Uterus (tissue), 4 donors: Measurements from ENCODE around the gene SLC44A2. TPM values are rescaled to one million over a fixed set of nuclear protein-coding genes. Genes with fewer than 3 reads are reported as not detected.
A peak's percentile ranks its signal among the peaks of the same experiment; 100 is the strongest.

Experiments used
- DNase-seq, 2 donors: peaks; one replicate each; pipeline ENCODE4 v3.0.0-alpha.2; 2019 to 2020
- H3K27ac ChIP-seq, 2 donors: fragments of 200-600 bp; sonication (generic); 1 replicate in 1 of 2; 2 replicates in 1 of 2; pipeline ENCODE4 v1.5.1; 2016 to 2018
- H3K27me3 ChIP-seq, 2 donors: fragments of 200-600 bp; sonication (generic); one replicate each; pipeline ENCODE4 v1.5.1; 2018 to 2019; ENCODE audit warnings: control low read depth in 1 of 2
- H3K36me3 ChIP-seq, 2 donors: fragments of 200-600 bp; sonication (generic); one replicate each; pipeline ENCODE4 v1.5.1; 2019; ENCODE audit warnings: control low read depth in 1 of 2
- H3K4me1 ChIP-seq, 2 donors: fragments of 200-600 bp; sonication (generic); one replicate each; pipeline ENCODE4 v1.5.1; 2018 to 2019; ENCODE audit warnings: control low read depth in 1 of 2
- H3K4me3 ChIP-seq, 2 donors: fragments of 200-600 bp; sonication (generic); 1 replicate in 1 of 2; 2 replicates in 1 of 2; pipeline ENCODE4 v1.5.1; 2018 to 2019; ENCODE audit warnings: mild to moderate bottlenecking in 1 of 2
- H3K9me3 ChIP-seq, 2 donors: fragments of 200-600 bp; sonication (generic); one replicate each; pipeline ENCODE4 v1.5.1; 2019; ENCODE audit warnings: control low read depth in 1 of 2
- CTCF ChIP-seq, 4 experiments: fragments of 200-600 bp in 2 of 4; fragments of 450-650 bp in 2 of 4; sonication (generic) in 2 of 4; IDR thresholded peaks; one replicate each; pipeline ENCODE4 v1.5.1; 2016 to 2019; ENCODE audit warnings: antibody characterized with exemption in 4 of 4, mild to moderate bottlenecking in 2 of 4, moderate library complexity in 1 of 4
- POLR2A ChIP-seq, 2 donors: fragments of 450-650 bp; IDR thresholded peaks; one replicate each; pipeline ENCODE4 v1.6.1; 2016; ENCODE audit warnings: antibody characterized with exemption in 2 of 2, mild to moderate bottlenecking in 1 of 2, moderate library complexity in 1 of 2
- intact Hi-C: fragments of 100-400 bp; cut with DNase I; formaldehyde crosslinking; loops from one replicate; pipeline ENCODE4 v1.15.1; 2023; ENCODE audit warnings: low total_unique reads
- total RNA-seq, 4 donors: library from RNA; depleted of rRNA in 3 of 4; stranded (reverse); fragments of >200 nt in 3 of 4; gene quantifications; one replicate each; pipeline versions ENCODE4 v1.1.0 to v1.2.4, GENCODE V29; 2014 to 2023
- donor health status: DM: yes; HTN: yes; CAD: no.

The SLC44A2 gene
- total RNA-seq, 4 donors from 2014 or later, result 38.5 to 107 (median 65.8) TPM

DNA sequence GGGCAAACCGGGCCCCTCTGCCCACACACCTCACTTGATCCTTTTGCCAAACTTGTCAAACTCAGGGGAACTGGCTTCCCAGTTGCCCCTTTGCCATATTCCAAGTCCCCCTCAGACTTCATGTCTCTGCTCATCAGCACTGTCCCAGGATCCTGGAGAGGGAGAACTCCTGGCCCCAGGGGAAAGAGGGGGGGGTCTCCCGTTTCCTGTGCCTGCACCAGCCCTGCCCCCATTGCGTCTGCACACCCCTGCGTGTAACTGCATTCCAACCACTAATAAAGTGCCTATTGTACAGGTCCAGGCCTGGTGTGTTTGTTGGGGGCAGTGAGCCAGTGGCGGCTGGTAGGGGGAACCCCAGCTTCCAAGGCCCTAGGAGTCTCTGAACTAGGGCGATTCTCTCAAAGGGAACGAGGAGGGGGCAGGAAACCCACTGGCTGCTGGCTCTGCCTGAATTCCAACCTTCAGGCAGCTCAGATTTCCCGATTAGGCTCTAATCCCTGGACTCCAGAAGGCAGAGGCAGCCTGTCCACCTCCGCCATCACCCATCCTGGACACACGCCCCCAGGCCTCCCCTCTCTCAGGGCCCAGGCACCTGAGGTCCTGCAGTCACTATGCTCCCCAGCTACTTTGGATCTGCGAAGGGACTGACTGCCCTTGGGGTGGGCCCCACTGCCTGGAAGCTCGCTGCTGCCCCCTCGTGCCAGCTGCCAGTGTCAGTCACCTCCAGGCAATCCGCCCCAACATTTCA is 19.1 kb downstream of the SLC44A2 start:
- Histone ChIP-seq H3K27ac (peak overlapping the region; percentile 53 to 55), H3K4me1 (peaks cover 0 to 5% of the 10 kb centered on the region in 2 donors), H3K27me3 (no peaks in the 10 kb centered on the region), H3K9me3 (no peaks in the 10 kb centered on the region), H3K36me3 (no peaks in the 10 kb centered on the region), H3K4me3 (no peak overlapping the region)
- peak; percentile 82 to 86 for DNase-seq
- intact Hi-C loops, result loop anchor here (5.0 kb wide), 1 partner anchor 62 kb away; no protein-coding TSS in a partner anchor
- TF ChIP-seq CTCF (IDR thresholded peaks at IDR 0.05) (peak; percentile 86 to 96 (median 91)), POLR2A (IDR thresholded peaks at IDR 0.05) (no peak)

DNA sequence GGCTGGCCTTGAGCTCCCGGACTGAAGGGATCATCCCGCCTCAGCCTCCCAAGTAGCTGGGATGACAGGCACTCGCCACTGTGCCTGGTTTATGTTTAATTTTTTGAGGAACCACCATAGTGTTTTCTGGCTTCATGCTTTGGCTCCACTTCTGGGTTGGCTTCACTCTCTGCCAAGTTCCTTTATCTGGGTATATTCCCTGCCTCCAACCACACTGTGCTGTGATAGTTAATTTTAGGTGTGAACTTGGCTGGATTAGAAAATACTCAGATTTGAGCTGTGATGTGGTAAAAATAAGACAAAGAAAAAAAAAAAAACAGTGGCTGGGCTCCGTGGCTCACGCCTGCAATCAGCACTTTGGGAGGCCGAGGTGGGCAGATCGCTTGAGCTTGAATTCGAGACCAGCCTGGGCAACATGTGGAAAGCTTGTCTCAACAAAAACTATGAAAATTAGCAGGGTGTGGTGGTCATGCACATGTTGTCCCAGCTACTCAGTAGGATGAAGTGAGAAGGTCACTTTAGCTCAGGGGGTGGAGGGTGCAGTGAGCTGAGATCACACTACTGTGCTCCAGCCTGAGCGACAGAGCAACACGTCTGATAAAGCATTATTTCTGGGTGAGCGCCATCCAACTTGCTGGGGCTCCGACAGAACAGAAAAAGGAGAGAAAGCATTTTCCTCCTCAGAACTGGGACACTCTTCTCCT is 21.3 kb downstream of the SLC44A2 start:
- no peaks in the 10 kb centered on the region for H3K9me3 ChIP-seq
- no peak for DNase-seq
- H3K27ac ChIP-seq, result no peak overlapping the region
- no peaks in the 10 kb centered on the region for H3K27me3 ChIP-seq
- intact Hi-C loops, result no loop called here
- H3K4me3 ChIP-seq, result no peak overlapping the region
- no peaks in the 10 kb centered on the region for H3K36me3 ChIP-seq
- peaks cover 0 to 5% of the 10 kb centered on the region in 2 donors for H3K4me1 ChIP-seq
- TF ChIP-seq CTCF (IDR thresholded peaks at IDR 0.05) (no peak), POLR2A (IDR thresholded peaks at IDR 0.05) (no peak)

DNA sequence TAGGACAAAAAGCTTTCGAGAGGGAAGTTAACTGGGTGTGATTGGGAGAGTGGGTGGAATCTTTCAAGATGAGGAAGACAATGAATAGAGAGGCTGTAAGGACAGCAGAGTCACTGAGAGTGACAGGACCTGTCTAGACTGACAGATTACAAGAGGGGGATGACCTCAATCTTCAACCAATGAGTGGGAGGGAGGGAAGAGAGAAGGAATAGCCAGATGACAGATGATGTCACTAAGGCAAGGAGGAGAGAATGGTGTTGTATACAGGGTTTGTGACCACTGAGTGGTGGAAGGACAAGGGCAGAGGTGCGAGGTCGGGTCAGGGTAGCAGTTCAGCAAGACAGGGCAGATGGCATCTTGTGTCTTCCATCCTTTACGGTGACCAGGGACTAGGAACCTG is 23.0 kb downstream of the SLC44A2 start:
- Histone ChIP-seq H3K36me3 (no peaks in the 10 kb centered on the region), H3K4me3 (no peak overlapping the region), H3K9me3 (no peaks in the 10 kb centered on the region), H3K27me3 (no peaks in the 10 kb centered on the region), H3K27ac (no peak overlapping the region), H3K4me1 (peaks cover 0 to 10% of the 10 kb centered on the region in 2 donors)
- TF ChIP-seq CTCF (IDR thresholded peaks at IDR 0.05) (no peak), POLR2A (IDR thresholded peaks at IDR 0.05) (no peak)
- no peak for DNase-seq
- intact Hi-C loops, result no loop called here

- H3K27me3 ChIP-seq, result no peaks in the 10 kb centered on the region
- H3K9me3 ChIP-seq, result no peaks in the 10 kb centered on the region
- intact Hi-C loops, result no loop called here
- H3K4me1 ChIP-seq, result peaks cover 9% of the 10 kb centered on the region in 2 donors
- DNase-seq, result no peak
- no peaks in the 10 kb centered on the region for H3K36me3 ChIP-seq
- TF ChIP-seq POLR2A (IDR thresholded peaks at IDR 0.05), result no peak
- no peak for TF ChIP-seq CTCF (IDR thresholded peaks at IDR 0.05)
- no peak overlapping the region for H3K27ac ChIP-seq
- no peak overlapping the region for H3K4me3 ChIP-seq
Measured at GRCh38 chr19:10651851-10652250, 26.5 kb downstream of the SLC44A2 start.

DNA sequence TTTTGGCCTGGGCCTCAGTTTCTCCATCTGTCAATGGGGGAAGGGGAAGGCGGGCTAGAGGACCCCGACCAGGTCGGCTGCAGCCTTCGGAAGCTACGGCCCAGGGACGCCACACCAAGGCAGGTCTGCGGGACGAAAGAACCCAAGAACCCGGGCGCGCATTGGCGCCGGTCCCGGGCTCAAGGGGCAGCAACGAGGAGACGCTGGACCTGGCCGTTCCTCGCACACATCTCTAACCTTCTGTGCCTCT is 28.1 kb downstream of the SLC44A2 start:
- Histone ChIP-seq H3K27ac (peak overlapping the region; percentile 95 to 99), H3K27me3 (no peaks in the 10 kb centered on the region), H3K4me1 (peaks cover 9% of the 10 kb centered on the region in 2 donors), H3K4me3 (peak overlapping the region; percentile 93 to 95), H3K36me3 (no peaks in the 10 kb centered on the region), H3K9me3 (no peaks in the 10 kb centered on the region)
- TF ChIP-seq CTCF (IDR thresholded peaks at IDR 0.05), result peak in 1 of 4 experiments; percentile 10
- TF ChIP-seq POLR2A (IDR thresholded peaks at IDR 0.05), result no peak
- no peak for DNase-seq
- intact Hi-C loops, result no loop called here
